Hematopoietic multipotent progenitor cell treated with erythropoietin and hydrocortisone succinate and interleukin-3 and kit ligand, for 8 days (in vitro differentiated cells): ENCODE data around the gene CDC14B.
"Not testable (repeated sequence)": the region's sequence is repeated elsewhere in the genome, so short reads cannot be mapped to it uniquely, and the experiment has no call there.

ENCODE experiments used
- DNase-seq: peaks from one replicate; pipeline ENCODE4 v3.0.0-alpha.2; 2015

The CDC14B gene

DNA sequence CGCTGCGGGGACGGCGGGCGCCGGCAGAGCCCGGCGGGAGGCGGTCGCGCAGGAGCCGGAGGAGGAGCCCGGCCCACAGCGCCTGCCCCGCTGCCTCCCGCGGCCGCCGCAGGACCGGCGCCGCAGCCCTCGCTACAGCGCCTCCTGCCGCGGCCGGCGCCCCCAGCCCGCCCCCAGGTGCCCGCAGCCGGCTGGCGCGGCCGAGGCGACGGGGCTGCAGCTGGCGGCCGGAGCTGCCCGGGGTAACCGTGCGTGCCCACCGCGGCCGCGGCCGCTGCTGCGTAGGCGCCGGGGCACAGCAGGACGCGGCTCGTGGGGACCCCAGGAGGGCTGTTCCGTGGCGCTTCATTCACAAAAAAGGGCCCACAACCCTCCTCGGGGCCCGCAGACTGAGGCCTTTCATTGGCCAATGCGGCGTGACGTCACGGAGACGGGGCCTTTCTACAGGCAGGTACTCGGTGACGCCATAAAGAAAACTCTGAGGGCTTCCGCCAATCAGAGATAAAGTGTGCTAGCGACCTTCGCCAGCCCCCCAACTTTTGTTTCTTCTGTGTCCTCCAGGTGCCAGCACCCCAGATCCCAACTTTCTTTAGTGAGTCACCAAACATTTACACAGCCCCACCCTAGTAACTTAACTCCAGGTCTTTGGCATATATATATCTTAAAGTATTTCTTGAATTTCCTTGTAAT lies at the start of gene CDC14B:
TSS of gene CDC14B (minus strand) at position 353 of the 690 bp plus-strand sequence. CDS start 465 bp downstream, outside the sequence.
- peak; percentile 85 for DNase-seq

DNA sequence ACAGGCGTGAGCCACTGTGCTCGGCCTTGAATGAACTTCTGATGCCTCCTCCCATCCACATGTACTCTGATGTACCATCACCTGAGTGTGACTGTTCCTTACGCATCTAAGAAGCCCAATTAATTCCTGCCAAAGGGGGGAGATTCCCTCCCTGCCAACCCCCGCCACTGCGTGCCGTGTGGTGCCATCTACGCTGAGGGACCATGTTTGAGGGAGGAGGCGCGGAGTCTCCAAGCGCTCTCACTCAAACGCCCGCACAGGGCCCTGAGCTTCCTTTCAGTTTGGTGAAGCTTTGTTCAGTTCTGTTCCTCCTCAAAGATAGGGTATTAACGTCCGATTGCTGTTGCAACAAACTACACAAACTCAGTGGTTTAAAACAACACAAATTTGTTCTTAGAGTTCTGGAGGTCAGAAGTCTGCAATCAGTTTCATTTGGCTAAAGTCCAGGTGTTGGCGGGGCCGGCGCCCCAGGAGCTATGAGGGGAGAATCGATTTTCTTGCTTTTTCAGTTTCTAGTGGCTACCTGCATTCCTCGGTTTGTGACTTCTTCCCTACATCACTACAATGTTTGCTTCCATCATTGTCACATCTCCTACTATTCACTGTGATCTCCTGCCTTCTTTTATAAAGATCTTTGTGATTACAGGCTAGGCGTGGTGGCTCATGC lies 49.4 kb upstream of the CDC14B start:
- no peak for DNase-seq

- no peak for DNase-seq
These were observed 47.7 kb upstream of the CDC14B start for GRCh38 chr9:96667363-96667728.

- peak; percentile 70 for DNase-seq
These were observed 47.2 kb upstream of the CDC14B start for GRCh38 chr9:96666653-96667362.

DNA sequence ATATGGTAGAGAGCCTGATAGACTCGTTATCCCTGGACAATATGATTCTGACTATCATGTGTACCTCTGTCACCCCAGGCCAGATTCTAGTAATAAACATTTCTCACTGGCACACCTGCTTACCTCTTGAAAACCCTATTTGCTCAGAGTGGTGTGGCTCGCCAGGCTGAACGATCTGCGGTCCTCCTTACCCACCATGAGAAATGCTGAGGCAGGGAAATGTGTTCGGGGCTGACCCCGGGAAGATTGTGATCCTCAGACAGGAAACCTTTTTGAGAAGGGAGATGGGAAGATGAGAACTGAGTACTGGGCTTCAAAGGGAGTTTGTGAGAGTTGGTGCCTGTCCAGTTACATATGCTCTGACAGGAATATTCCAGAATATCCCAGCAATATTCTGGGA lies 46.1 kb upstream of the CDC14B start:
- DNase-seq, result no peak

DNA sequence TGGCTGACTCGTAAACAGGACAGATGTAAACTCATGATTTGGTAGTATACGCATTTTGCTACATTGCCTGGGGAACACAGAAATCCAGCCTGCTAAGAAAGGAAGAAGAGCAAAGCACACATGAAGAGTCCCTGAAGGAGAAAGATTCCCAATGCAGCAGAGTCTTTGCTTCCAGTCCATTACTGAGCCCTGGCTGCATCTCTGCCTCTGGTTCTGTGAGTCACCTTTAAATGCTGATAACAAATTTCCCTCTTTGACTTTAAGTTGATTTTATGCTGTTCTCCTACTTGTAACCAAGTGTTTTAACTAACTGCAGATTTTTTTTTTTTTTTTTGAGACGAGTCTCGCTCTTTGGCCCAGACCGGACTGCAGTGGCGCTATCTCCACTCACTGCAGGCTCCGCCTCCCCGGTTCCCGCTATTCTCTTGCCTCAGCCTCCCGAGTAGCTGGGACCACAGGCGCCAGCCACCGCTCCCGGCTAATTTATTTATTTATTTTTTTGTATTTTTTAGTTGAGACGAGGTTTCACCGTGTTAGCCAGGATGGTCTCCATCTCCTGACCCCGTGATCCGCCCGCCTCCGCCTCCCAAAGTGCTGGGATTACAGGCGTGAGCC lies 44.0 kb upstream of the CDC14B start:
- DNase-seq, result no peak

GRCh38 chr9:96661711-96662110 lies 42.1 kb upstream of the CDC14B start:
- DNase-seq, result no peak

GRCh38 chr9:96660692-96661248 lies 41.1 kb upstream of the CDC14B start:
- DNase-seq, result no peak

- DNase-seq, result peak; percentile 35
These were observed 35.7 kb upstream of the CDC14B start, which contains the start of gene PRXL2C for GRCh38 chr9:96655198-96655851. Gene PRXL2C (minus strand): TSS chr9:96655317. CDS start chr9:96655281, 36 bp downstream.

DNA sequence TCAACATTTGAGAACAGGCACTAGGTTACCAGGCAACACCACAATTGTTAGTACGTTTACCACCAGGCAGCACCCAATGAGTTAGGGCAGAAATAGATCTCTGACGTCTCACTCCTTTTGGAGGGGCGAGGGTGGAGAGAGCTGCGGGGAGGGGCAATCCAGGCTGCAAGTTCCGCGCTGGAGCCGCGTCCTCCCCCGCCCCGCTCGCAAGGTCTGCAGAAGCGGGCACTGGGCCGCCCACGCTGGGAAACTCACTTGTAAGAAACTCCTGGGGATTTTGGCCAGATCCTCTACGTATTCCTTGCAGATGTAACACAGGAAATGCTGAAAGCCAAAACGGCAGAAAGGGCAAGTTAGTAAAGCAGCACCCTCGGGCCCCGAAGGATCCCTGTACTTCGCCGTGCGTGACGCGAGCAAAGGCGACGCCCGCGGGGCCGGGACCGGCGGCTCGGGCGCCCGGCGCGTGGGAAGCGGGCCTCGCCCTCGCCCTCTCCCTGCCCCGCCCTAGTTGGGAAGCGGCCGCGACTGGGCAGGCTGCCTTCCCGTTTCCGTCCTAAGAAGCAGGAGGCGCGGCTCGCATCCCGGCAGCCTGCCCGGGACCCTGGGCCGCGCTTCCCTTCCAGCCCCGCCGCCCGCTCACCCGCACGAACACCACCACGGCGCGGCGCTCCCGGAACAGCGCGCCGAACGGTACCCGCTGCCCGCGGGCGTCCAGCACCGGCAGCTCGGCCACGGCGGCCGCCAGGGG lies 35.0 kb upstream of the CDC14B start:
- peak; percentile 67 for DNase-seq

GRCh38 chr9:96651626-96652025 lies 32.0 kb upstream of the CDC14B start:
- DNase-seq, result peak; percentile 43

DNA sequence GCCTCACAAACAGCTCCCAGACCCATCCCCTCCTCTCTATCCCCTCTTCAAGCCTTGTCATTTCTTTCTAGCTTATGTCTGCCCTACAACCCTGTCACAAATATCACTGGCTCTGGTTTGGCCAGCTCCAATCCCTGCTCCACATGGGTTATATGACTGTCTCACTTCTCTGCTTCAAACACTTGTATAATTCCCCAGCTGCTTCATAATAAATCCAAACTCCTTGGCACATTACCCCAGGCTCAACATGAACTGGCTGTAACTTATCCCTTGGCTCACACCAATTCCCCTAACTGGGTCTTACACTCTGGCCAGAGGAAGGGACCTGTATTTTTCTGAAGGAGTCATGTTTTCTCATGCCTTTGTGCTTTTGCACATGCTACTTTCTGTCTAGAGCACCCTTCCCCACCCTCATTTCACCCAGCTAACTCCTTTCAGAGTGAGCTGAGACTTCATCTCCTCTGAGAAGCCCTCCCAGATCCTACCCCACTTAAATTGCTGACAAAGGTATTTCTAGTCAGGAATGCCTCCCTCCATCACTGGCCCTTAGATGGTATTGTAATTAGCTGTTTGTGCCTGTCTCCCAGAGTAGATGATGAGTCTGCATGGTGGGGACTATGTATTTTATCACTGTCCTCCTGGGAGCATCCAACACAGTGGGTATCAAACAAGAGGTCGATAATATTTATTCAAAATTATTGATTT lies 30.1 kb upstream of the CDC14B start:
- no peak for DNase-seq

DNA sequence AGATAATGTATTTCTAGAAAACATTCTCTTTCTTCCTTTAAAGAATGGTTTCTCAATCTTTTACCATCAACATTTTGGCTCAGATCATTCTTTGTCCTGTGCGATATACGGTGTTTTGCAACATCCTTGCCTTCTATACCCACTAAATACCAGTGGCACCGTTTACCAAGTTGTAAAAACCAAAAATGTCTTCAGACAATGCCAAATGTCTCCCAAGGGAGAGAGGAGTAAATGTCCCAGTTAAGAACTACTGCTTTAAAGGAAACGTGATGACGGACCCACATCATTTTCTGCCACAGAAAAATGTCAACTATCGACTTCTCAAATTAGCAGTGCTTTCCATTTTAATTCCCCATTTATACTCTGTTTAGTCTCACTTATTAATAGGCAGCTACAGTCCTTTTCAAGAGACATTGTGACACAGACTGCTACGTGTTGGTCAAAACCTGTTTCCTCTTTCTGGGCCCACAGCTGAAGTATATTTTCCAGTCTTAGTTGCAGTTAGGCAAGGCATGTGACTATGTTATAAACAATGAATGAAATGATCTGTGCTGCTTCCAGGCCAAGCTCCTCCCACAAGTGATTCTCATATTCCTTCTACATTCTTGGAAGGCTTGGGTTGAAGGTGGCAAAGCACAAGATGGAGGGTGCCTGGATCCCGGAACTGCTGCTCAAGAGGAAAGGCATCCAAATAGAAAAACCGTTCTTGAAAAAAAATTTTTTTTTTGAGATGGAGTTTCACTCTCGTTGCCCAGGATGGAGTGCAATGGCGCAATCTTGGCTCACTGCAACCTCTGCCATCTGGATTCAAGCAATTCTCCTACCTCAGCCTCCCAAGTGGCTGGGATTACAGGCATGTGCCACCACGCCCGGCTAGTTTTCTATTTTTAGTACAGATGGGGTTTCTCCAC lies 26.7 kb upstream of the CDC14B start:
- peak; percentile 20 for DNase-seq

DNA sequence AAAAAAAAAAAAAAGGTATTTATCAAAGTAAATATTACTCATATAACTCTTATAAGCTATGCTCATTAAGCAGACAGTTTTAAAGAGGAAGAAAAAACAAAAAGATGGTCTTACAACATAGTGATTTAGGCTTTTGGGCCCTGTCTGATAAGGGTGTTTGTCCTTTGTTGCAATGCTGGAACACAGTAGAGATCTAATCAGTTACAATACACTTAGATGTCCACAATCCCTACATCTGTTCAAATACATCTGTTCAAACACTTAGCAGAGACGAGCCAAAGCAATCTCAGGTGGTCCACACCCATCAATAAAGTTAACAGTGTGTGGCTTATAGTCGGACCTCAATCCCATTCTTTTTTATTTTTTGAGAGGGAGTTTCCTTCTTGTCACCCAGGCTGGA lies 24.5 kb upstream of the CDC14B start:
- no peak for DNase-seq

DNA sequence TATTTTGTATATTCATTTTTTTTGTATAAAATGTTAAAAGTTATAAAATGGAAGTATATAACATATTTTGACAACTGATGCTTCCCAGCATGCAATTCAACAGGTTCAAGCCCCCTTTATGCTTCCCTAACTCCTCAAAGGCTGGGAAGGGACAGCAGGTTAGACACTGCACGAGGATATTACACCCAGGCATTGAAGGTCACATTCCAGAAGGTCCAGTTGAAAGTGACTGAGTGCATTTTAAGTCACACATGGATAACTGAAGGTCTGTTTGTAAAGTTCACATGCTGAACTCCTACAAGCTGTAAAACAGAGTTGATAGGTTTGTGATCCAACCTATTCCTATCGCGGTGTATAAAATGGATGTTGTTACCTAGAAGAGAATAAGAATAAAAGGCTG lies 21.9 kb upstream of the CDC14B start:
- no peak for DNase-seq

DNA sequence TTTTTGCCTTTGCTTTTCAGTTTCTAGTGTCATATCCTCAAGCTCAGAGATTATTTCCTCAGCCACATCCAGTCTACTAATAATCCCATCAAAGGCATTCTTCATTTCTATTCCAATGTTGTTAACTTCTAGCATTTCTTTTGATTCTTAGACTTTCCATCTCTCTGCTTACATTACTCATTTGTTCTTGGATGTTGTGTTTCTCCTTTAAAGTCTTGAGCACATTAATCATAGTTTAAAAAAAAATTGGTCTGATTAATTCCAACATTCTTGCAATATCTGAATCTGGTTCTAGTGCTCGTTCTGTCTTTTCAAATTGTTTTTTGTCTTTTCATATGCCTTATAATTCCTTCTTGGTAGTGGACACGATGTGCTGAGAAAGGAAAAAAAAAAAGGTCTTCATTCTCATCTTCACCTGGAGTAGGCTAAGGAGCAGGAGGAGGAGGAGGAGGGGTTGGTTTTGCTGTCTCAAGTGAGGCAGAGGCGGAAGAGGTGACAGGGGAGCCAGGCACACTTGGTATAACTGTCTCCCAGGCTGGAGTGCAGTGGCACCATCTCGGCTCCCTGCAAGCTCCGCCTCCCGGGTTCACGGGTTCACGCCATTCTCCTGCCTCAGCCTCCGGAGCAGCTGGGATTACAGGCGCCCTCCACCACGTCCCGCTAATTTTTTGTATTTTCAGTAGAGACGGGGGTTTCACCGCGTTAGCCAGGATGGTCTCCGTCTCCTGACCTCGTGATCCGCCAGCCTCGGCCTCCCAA lies 19.1 kb upstream of the CDC14B start:
- no peak for DNase-seq

GRCh38 chr9:96636368-96636767 lies 16.7 kb upstream of the CDC14B start:
- DNase-seq, result no peak

DNA sequence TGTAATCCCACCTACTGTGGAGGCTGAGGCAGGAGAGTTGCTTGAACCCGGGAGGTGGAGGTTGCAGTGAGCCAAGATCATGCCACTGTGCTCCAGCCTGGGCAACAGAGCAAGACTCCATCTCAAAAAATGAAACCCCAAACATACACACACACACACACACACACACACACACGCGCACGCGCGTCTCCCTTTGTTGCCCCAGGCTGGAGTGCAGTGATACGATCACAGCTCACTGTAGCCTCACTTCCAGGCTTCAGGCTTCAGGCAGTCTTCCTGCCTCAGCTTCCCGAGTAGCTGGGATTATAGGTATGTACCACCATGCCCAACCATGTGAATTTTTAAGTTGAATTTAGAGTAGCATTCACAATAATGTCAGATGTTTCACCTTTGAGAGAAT lies 13.9 kb upstream of the CDC14B start:
- not testable (repeated sequence) for DNase-seq

- no peak for DNase-seq
These were observed 7.3 kb upstream of the CDC14B start for GRCh38 chr9:96626912-96627311.
